Right cardiac atrium (tissue), 5 donors: ENCODE measurements around the gene CHCHD6. TPM values are rescaled to one million over a fixed set of nuclear protein-coding genes. Genes with fewer than 3 reads are reported as not detected.
A peak's percentile ranks its signal among the peaks of the same experiment; 100 is the strongest.

Experiments used
- ATAC-seq, 2 donors: fragments of 200-7000 bp; cut with Tn5 transposase; one replicate each; pipeline versions ENCODE4 v1.8.0 to v1.9.1; 2020; ENCODE audit warnings: moderate library complexity in 2 of 2, mild to moderate bottlenecking in 1 of 2
- DNase-seq, 3 donors: peaks; one replicate each; pipeline ENCODE4 v3.0.0-alpha.2; 2020
- H3K27ac ChIP-seq: one replicate; pipeline ENCODE4 v1.5.1; 2013; ENCODE audit warnings: mild to moderate bottlenecking, low read length, control low read depth, moderate library complexity
- H3K27me3 ChIP-seq: one replicate; pipeline ENCODE4 v1.6.1; 2013; ENCODE audit not compliant: control insufficient read depth, insufficient read depth
- H3K4me1 ChIP-seq: one replicate; pipeline ENCODE4 v1.6.1; 2013; ENCODE audit warnings: low read length; ENCODE audit not compliant: control insufficient read depth, insufficient read depth
- H3K4me3 ChIP-seq: one replicate; pipeline ENCODE4 v1.5.1; 2013; ENCODE audit warnings: low read length, control low read depth
- H3K9me3 ChIP-seq: one replicate; pipeline ENCODE4 v1.6.1; 2013; ENCODE audit warnings: low read length; ENCODE audit not compliant: control insufficient read depth
- WGBS: extraction: QIAGEN DNeasy Blood & Tissue Kit; methylation state at CpG from one replicate; pipeline ENCODE4 v1.1.7; 2013; 5-methylcytosine and 5-hydroxymethylcytosine counted together
- intact Hi-C, 4 donors: fragments of 100-400 bp; cut with DNase I; formaldehyde crosslinking; loops; one replicate each; pipeline versions ENCODE4 v1.11.0 to v1.14.0; 2022 to 2023
- polyA plus RNA-seq: library from polyadenylated mRNA; stranded (reverse); fragments of 200-250 nt; gene quantifications from one replicate; pipeline ENCODE4 v1.2.3, GENCODE V29; 2013
- total RNA-seq, 4 donors: library from RNA; stranded (reverse); fragmentation: NEBNext Ultra II Directional; extraction: Animal tissue kit (Norgen Biotek cat#: 25700); gene quantifications; one replicate each; pipeline ENCODE4 v1.2.1, GENCODE V29; 2021
- donor health status: healthy with polysubstance abuse.
- donor health status: DM: no; HTN: yes; CAD: no.
- donor health status: DM: no; HTN: no; CAD: no.
- donor health status: DM: no; HTN: yes; CAD: no; lungs with severe emphysema.
- donor health status: DM: yes; HTN: yes; CAD: no.

CHCHD6 gene
- total and polyA plus RNA-seq, 5 donors, result 7.1 to 10.5 (median 9.3) TPM

DNA sequence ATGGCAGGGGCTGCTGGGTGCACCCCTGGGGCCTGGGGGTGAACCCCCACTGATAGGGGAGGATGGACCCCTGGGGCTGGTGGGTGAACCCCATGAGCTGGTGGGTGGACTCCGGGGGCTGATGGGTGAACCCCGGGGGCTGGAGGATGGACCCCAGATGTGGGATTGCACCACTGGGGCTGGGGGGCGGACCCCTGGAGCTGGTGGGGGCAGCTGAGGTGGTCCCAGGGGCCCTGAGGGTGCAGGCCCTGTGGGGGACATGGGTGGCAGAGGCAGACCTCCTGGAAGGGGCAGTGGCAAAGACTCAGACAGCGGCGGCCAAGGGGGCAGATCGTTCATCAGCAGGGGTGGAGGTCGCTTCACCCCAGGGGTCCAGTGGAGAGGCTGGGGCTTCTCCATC, 31.7 kb upstream of the CHCHD6 start:
- H3K27ac ChIP-seq, result no peak overlapping the region
- peak in 1 of 3 donors; percentile 38 for DNase-seq
- H3K4me1 ChIP-seq, result no peaks in the 10 kb centered on the region
- no peaks in the 10 kb centered on the region for H3K9me3 ChIP-seq
- ATAC-seq, result no peak
- H3K4me3 ChIP-seq, result no peak overlapping the region
- no peaks in the 10 kb centered on the region for H3K27me3 ChIP-seq
- intact Hi-C loops, result loop anchor here in 1 of 4 donors (10.0 kb wide), 2 partner anchors 312 to 502 kb away; partner anchors contain the start of gene PLXNA1
- 86% methylated on average over 7 of the region's 7 CpGs for WGBS

- Histone ChIP-seq H3K27ac (no peak overlapping the region), H3K4me3 (no peak overlapping the region), H3K4me1 (no peaks in the 10 kb centered on the region), H3K27me3 (no peaks in the 10 kb centered on the region), H3K9me3 (no peaks in the 10 kb centered on the region)
- intact Hi-C loops, result loop anchor here in 1 of 4 donors (10.0 kb wide), 2 partner anchors 312 to 502 kb away; partner anchors contain the start of gene PLXNA1
- no peak for ATAC-seq
- WGBS, result 88% methylated on average over 6 of the region's 6 CpGs
- peak in 1 of 3 donors; percentile 56 for DNase-seq
These were observed 31.3 kb upstream of the CHCHD6 start for GRCh38 chr3:126672741-126673140.

GRCh38 chr3:126676919-126677705, 26.9 kb upstream of the CHCHD6 start:
- Histone ChIP-seq H3K27me3 (no peaks in the 10 kb centered on the region), H3K4me1 (no peaks in the 10 kb centered on the region), H3K4me3 (no peak overlapping the region), H3K27ac (no peak overlapping the region), H3K9me3 (no peaks in the 10 kb centered on the region)
- DNase-seq, result no peak
- no peak for ATAC-seq
- intact Hi-C loops, result loop anchor here in 1 of 4 donors (5.0 to 10.0 kb wide), 4 partner anchors 308 to 865 kb away; partner anchors contain the start of gene PLXNA1
- 61% methylated on average over 7 of the region's 7 CpGs for WGBS

GRCh38 chr3:126677862-126678503, 26.1 kb upstream of the CHCHD6 start:
- H3K27ac ChIP-seq, result no peak overlapping the region
- H3K4me1 ChIP-seq, result no peaks in the 10 kb centered on the region
- no peaks in the 10 kb centered on the region for H3K27me3 ChIP-seq
- ATAC-seq, result no peak
- intact Hi-C loops, result loop anchor here in 1 of 4 donors (5.0 to 10.0 kb wide), 4 partner anchors 307 to 864 kb away; partner anchors contain the start of gene PLXNA1
- no peaks in the 10 kb centered on the region for H3K9me3 ChIP-seq
- no peak for DNase-seq
- 77% methylated on average over 13 of the region's 13 CpGs for WGBS
- H3K4me3 ChIP-seq, result no peak overlapping the region

DNA sequence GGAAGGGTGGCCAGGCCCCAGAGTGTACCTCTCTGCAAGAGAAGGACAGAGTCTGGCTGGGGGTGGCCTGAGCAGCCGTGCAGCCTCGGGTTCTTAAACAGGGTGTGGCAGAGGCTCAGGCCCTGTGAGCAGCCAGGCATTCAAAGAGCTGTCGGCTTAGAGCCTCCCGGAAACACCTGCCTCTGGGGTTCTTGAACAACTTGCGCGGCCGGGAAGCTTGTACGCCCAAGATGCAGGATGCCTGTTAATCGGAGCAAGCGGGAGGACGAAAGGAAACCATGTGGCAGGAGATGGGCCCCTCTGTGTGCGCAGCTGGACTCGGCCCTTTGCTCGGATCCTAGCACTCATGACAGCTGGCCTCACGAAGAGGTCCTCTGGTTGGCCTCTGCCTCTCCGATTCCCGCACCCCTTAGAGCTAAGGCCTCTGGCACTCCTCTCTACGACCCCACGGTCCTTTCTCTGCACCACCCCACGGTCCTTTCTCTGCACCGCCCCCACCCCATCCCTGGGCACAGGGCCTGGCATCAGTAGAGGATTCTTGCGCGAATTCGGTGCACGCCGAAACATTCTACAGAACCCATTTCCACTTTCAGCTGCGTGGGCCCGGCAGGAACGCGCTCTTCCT, 25.2 kb upstream of the CHCHD6 start:
- Histone ChIP-seq H3K27ac (no peak overlapping the region), H3K9me3 (no peaks in the 10 kb centered on the region), H3K4me1 (no peaks in the 10 kb centered on the region), H3K27me3 (no peaks in the 10 kb centered on the region), H3K4me3 (no peak overlapping the region)
- ATAC-seq (peak; percentile 12 to 25), DNase-seq (no peak)
- WGBS, result 31% methylated on average over 30 of the region's 30 CpGs
- intact Hi-C loops, result loop anchor here in 1 of 4 donors (5.0 to 10.0 kb wide), 4 partner anchors 306 to 863 kb away; partner anchors contain the start of gene PLXNA1

DNA sequence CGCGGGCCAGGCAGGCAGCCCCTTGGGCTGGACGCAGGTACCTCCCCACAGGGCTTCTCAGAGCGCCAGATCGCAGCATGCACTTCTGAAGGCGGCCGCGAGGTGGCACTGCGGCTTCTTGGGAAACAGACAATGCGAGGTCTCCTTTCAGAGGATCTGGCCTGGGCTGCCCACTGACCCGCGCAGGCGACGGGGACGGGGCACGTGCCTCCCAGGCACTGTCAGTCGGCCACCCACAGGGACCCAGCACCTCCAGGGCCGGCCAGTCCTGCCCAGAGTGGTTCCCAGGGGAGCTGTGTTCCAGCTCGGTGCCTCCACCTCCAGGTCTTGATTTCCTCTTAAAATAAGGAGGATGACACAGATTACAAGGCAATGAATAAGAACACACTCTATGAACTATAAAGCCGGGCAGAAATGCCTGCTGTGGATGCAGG, 24.7 kb upstream of the CHCHD6 start:
- no peak overlapping the region for H3K4me3 ChIP-seq
- intact Hi-C loops, result loop anchor here in 1 of 4 donors (5.0 to 10.0 kb wide), 4 partner anchors 305 to 863 kb away; partner anchors contain the start of gene PLXNA1
- H3K27me3 ChIP-seq, result no peaks in the 10 kb centered on the region
- no peak overlapping the region for H3K27ac ChIP-seq
- WGBS, result 2% methylated on average over 20 of the region's 20 CpGs
- ATAC-seq, result peak; percentile 88 to 90
- no peaks in the 10 kb centered on the region for H3K9me3 ChIP-seq
- DNase-seq, result peak; percentile 78 to 93 (median 92)
- no peaks in the 10 kb centered on the region for H3K4me1 ChIP-seq

- Histone ChIP-seq H3K9me3 (no peaks in the 10 kb centered on the region), H3K27me3 (no peaks in the 10 kb centered on the region), H3K4me1 (no peaks in the 10 kb centered on the region), H3K27ac (no peak overlapping the region), H3K4me3 (no peak overlapping the region)
- no peak for ATAC-seq
- no peak for DNase-seq
- WGBS, result 80% methylated on average over 11 of the region's 11 CpGs
- intact Hi-C loops, result loop anchor here (5.0 to 10.0 kb wide), 7 partner anchors 305 to 867 kb away; partner anchors contain the start of gene PLXNA1 (in 2 of the 4)
These were observed 24.0 kb upstream of the CHCHD6 start for GRCh38 chr3:126679831-126680666.

- DNase-seq, result no peak
- ATAC-seq, result no peak
- intact Hi-C loops, result loop anchor here in 3 of 4 donors (5.0 to 10.0 kb wide), 4 partner anchors 304 to 867 kb away; partner anchors contain the start of gene PLXNA1 (in 1 of the 3)
- Histone ChIP-seq H3K27me3 (no peaks in the 10 kb centered on the region), H3K4me1 (no peaks in the 10 kb centered on the region), H3K4me3 (no peak overlapping the region), H3K27ac (no peak overlapping the region), H3K9me3 (no peaks in the 10 kb centered on the region)
- WGBS, result 65% methylated on average over 4 of the region's 4 CpGs
These were observed 23.4 kb upstream of the CHCHD6 start for GRCh38 chr3:126680667-126681055.

DNA sequence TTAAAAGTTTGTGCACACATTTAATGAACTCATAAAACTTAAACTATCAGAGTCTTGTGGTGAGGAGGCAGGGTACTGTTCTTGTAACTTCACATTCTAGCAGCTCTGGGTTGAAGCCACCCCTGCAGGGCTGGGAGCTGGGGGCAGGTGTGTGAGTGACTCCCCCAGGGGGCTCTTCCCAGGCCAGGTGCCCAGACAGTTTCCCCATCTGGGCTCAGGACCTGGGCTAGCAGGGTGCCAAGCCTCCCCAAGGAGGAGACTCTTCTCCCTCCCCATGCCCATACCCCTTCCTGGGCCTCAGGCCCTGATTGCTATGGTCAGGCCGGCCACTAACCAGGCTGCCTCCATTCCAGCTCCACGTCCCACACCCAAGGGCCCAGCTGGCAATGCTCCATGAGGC, 22.0 kb upstream of the CHCHD6 start:
- no peaks in the 10 kb centered on the region for H3K27me3 ChIP-seq
- no peak overlapping the region for H3K27ac ChIP-seq
- intact Hi-C loops, result loop anchor here in 3 of 4 donors (5.0 to 10.0 kb wide), 4 partner anchors 303 to 865 kb away; partner anchors contain the start of gene PLXNA1 (in 1 of the 3)
- DNase-seq, result no peak
- no peaks in the 10 kb centered on the region for H3K4me1 ChIP-seq
- WGBS, result 87% methylated on average over 2 of the region's 2 CpGs
- no peak for ATAC-seq
- no peak overlapping the region for H3K4me3 ChIP-seq
- no peaks in the 10 kb centered on the region for H3K9me3 ChIP-seq

DNA sequence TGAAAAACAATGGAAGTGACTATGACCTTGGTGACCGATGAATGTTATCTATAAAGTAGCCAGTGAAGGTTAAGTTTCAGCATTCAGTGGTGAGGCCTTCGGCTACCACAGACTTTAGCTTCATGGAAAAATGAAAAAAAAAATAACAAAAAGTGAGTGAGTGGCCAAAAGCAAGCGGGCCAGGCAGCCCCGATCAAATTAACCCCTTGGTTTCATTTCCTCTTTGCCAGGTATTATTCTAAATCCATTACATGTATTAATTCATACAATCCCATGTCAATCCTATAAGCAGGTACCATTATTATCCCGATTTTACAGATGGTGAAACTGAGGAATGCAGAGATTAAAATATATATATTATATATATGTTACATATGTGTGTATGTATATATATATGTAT, 21.0 kb upstream of the CHCHD6 start:
- Histone ChIP-seq H3K27ac (no peak overlapping the region), H3K4me3 (no peak overlapping the region), H3K9me3 (no peaks in the 10 kb centered on the region), H3K27me3 (no peaks in the 10 kb centered on the region), H3K4me1 (no peaks in the 10 kb centered on the region)
- intact Hi-C loops, result loop anchor here in 3 of 4 donors (5.0 to 10.0 kb wide), 4 partner anchors 302 to 864 kb away; partner anchors contain the start of gene PLXNA1 (in 1 of the 3)
- 59% methylated on average over 5 of the region's 5 CpGs for WGBS
- ATAC-seq, result no peak
- no peak for DNase-seq
